GM21526 (cell line): ENCODE results near the gene CHAC1.
"Not testable (repeated sequence)": the region's sequence is repeated elsewhere in the genome, so short reads cannot be mapped to it uniquely, and the experiment has no call there.

Source experiments
- ATAC-seq: cut with Tn5 transposase; IDR thresholded peaks from one replicate; pipeline ENCODE4 v1.9.1; 2021; ENCODE audit warnings: moderate library complexity; ENCODE audit not compliant: unreplicated experiment, low FRiP score

CHAC1 gene

DNA sequence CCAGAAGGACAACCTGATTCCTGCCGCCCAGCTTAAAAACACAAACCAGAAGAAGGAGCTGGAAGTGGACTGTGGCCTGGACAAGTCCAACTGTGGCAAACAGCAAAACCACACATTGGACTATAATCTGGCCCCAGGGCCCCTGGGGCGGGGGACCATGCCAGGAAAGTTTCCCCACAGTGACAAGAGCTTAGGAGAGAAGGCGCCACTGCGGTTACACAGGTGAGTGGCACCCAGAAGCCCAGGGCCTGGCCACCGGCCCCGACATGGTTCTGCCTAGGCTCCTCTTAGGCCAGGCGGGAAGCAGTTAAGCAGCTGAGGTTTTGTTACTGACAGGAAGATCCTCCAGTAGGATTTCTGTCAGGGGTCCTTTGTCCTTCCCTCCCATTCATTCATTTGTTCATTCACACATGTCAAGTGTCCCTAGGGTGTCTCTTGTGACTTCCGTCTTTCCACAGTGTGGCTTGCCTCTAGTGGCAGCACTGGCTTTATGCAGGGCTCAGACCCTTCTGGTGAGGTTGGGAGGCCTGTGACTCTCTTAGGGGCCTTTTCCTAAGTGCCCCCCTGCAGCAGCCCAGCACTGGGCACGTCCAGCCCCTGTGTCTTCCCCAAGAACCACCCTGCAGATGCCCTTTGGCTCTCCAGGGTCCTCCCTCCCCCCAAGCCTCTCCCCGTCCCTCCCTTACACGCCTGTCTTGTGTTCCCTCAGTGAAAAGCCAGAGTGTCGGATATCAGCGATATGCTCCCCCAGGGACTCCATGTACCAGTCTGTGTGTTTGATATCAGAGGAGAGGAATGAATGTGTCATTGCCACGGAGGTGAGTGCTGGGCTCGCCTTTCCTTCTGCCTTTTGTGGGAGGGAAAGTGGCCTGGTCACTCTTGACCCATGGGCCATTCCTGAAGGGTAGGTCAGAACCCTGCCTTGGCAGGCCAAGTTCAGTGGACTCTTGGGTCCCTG is 16.3 kb upstream of the CHAC1 start:
- no peak for ATAC-seq

DNA sequence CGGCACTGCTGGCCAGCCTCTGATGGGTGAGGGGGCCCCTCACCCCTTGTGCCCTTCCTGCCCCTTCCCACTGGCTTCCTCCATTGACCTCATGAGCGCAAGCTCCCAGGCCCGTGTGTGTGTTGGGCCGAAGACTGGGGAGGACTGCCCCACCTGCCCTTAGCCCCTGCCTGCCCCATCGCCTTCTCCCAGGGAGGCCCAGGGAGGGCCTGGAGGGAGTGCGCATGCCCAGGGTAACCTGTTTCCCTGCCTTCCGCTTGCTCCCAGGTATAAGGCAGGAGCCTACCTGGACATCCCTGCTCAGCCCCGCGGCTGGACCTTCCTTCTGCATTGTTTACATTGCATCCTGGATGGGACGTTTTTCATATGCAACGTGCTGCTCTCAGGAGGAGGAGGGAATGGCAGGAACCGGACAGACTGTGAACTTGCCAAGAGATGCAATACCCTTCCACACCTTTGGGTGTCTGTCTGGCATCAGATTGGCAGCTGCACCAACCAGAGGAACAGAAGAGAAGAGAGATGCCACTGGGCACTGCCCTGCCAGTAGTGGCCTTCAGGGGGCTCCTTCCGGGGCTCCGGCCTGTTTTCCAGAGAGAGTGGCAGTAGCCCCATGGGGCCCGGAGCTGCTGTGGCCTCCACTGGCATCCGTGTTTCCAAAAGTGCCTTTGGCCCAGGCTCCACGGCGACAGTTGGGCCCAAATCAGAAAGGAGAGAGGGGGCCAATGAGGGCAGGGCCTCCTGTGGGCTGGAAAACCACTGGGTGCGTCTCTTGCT is 15.3 kb upstream of the CHAC1 start:
- no peak for ATAC-seq

DNA sequence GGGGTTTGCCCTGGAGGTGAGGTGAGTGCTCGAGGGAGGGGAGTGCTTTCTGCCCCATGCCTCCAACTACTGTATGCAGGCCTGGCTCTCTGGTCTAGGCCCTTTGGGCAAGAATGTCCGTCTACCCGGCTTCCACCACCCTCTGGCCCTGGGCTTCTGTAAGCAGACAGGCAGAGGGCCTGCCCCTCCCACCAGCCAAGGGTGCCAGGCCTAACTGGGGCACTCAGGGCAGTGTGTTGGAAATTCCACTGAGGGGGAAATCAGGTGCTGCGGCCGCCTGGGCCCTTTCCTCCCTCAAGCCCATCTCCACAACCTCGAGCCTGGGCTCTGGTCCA is 14.8 kb upstream of the CHAC1 start:
- no peak for ATAC-seq

DNA sequence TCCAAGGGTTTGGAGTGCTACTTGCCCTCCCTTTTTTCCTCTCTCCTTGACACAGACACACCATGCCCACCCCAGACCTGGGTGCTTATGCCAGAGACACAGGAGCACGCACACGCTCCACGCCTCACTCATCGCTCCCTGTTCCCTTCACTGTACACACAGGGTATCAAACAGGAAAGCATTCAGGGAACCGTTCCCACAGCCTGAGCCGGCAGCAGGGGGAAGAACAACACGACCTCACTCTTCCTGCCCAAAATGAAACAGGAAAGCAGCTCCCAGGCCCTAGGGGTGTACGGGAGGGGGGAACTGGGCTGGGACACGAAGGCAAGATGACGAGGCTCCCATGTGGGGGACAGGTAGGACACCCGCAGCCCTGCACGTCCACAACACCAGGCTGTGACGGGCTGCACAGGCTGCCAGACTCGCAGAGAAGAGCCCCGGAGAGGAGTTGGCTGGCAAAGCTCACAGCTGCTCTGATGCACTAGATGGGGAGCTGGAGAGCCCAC is 12.9 kb upstream of the CHAC1 start:
- no peak for ATAC-seq

DNA sequence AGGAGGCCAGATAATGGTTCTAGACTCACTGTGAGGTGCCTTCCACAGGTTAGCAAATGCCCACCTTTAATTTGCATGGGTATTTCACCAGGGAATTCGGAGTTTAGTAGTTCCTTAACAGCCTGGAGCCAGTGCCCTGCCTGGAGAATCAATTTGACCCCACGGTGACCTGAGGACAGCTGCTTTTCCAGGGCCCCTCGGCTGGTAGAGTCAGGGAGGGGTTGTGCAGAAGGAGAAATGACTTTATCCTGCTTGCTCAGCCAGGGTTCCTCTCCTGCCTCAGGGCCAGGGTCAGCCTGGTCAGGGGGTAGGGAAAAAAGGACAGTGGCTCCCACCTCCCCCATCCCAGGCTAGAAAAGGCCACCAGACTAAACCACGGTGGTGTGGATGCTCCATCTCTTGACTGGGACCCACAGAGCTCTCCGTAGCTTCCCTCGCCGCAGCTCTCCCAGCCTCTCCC is 12.2 kb upstream of the CHAC1 start:
- no peak for ATAC-seq

DNA sequence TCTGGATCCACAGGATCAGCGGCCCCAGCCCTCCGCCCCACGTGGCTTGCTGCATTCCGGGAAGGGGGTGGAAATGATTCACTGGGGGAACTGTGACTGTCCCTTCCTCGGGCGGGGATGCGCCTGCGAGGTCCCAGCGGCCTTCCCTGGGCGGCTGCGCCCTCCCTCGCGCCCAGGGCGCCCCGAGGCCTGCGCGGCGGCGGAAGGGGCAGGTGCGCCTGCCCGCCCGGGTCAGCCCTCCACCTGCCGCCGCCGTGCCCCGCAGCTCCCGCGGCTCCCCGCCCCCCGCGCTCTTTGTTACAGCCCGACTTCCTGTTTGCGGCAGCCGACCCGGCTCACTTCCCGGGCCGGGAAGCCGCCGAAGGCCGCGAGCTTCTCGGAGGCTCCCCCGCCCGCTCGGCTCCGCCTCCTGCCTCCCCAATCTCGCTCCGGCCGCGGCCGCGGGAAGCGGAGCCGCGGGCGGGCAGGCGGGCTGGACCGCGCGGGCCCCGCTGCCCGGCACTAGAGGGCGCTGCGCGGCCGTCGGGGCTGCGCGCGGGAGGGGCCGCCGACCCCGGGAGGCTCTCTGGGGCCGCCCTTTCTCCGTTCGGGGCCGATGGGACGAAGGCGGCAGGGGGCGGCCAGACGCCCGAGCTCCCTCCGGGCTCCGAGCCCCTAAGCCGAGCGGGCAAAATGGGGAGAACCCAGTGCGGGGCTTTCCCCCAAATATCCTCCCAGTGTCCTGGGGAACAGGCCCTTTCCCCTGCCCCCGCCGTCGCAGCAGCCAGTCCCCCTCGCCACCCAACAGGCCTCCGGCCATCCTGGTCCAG is 11.5 kb upstream of the CHAC1 start:
- peak; percentile 54 for ATAC-seq

DNA sequence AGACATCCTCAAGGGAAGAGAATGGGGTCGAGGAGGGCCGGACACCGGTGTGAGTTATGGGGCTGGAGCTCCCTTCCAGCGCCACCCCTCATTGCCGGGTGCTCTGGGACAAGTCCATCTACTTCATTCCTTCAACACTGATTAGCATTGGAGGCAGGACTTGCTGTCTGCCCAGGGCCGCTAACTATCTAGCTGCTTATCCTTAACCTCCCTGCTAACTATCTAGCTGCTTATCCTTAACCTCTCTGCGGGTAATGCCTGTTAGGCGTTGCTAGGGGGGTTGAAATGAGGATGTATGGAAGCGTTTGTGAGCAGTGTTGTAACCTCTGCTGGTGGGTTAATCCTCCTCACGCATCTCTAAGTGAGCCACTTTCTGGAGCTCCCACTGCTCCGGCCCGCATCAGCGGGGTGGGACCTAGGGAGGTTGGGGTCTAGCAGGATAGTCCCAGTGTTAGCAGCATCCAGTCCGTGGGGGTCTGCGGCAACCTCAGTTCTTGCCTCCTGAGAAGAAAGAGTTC is 10.9 kb upstream of the CHAC1 start:
- no peak for ATAC-seq

DNA sequence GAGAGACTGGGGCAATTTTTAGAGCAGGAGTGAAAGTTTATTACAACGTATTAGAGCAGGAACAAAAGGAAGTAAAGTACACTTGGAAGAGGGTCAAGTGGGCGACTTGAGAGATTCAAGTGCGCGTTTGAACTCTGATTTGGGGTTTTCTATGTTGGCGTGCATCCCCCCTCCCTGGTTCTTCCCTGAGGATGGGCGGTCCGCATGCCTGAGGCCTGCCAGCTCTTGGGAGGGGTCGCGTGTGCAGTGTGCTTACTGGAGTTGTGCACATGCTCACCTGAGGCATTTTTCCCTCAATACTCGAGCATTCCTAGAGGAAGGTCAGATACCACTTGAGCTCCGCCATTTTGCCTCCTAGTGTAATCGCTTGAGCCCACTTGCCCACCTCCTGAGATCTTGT is 10.4 kb upstream of the CHAC1 start:
- ATAC-seq, result no peak

DNA sequence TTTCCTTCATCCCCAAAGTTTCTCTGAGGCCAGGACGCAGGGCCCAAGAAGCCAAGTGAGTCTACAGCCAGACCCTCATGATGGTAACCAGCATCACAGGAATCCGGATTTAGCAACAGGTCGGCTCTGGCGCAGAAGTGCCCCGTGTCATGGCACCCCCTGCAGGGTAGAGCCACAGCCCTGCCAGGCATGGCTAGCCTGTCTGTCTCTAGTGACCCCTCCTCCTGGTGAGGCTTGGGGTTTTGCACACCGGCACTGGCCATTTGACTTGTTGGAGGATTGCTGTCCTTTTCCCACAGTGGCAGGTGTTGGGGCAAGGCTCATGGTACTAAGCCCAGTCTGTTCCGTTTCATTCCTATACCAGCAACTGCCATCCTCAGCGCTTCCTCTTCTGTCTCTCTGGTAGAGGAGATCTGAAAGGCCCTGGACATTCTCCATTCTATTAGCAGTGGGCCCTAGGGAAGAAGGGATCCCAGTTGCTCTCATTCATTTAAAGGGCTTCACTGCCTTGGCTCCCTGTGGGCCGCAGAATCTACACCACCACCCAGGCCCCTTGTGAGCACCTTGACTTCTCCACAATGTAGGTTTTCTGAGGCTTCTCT is 9.4 kb upstream of the CHAC1 start:
- ATAC-seq, result no peak

DNA sequence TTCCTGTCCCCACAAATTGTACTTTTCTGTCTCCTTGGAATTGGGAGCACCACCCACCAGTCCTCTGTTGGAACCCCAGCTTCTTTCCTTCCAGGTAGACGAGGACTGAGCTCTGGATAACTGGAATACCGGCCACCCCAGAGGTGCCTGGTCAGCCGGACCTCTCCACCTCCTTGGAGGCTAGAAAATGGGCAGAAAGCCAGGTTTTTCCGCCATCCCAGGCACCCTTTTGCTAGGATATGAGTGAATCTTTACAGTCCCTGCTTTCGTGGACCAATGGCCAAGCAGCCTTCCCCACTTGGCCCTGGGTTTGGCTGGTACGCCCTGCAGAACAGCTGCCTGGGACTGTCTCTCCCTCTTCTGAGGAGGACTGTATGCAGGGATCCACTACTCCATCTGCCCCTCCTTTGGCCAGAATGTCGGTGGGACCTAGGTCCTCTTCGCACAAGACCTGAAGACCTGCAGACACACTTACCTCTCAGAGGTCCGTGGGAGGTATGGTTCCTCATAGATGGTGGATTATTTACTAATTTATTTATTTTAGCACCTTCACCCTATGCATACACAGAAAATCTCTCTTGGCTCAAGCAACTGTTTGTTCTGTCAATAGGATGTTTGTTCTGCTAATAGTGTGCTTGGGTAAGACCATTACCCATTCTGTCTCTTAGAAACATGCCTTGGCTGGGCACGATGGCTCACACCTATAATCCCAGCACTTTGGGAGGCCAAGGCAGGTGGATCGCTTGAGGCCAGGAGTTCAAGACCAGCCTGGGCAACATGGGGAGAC is 8.6 kb upstream of the CHAC1 start:
- ATAC-seq, result no peak

DNA sequence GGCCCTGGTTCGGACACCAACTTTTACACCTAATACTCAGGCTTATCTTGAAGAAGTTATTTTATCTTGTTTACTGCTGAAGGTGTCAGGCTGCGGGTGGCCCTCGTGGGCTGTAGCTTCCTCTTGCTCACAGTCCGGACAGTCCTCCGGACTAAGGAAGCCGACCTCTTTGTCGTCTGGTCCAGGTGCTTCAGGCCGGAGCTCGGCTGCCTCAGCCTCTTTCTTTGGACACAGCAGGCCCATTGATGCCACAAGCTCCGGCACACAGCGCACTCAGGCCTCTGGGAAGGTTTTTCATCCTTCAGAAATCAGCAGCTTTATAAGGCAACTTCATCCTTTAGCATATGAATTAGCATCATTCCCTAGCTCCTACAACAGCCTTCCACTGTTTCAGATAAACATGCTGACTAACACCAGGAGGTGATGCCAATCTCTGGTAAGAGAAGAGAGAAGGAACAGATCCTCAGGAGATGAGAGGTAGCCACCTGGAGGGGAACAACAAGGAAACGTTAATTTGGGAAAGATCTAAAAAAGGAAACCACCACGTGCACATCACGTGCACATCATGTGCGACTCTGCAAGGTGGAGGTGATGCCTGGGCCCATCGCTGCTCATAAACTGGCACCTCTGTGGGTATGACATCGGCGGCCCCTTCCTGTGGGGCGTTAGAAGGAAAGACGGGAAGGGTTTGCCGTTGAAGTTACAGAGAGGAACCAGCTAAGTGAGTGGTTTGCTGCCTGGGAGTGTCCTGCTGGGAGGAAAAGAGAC is 4.4 kb upstream of the CHAC1 start:
- no peak for ATAC-seq

DNA sequence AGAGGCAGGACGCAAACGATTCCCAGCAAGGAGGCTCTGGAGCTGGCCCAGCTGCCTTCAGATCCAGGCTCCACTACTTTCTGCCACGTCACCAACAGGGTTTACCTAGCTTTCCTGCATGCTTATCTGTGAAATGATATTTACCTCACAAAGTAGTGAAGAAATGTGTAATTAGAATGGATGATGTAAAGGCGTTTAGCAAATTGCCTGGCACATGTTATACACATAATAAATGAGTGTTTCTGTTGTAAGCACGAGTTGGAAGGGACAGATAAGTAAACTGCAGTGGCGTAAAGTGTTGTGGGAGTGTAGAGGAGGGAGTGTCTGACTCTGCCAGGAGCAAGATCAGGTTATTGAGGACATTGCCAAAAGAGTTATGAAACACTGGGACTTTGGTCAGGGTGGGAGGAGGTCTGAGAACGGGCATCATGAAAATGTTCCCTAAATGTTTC is 3.5 kb upstream of the CHAC1 start:
- no peak for ATAC-seq

DNA sequence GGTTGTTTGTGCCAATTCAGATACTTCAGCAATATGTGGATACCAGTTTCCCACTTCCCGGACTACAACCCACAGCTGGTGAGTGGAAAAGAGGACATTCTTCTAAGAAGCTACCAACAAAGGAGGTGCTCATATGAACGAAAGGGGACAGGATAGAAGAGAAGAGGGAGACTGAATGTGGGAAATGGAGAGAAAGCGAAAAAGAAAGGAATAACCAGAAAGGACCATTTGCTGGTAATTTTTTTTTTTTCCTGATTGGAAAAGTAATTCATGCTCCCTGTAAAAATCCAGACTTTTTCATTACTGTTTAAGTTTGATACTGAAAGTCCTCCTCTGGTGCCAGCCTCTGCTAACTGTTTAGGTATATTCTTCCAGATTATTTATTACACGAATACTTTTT is 1.5 kb upstream of the CHAC1 start:
- no peak for ATAC-seq

DNA sequence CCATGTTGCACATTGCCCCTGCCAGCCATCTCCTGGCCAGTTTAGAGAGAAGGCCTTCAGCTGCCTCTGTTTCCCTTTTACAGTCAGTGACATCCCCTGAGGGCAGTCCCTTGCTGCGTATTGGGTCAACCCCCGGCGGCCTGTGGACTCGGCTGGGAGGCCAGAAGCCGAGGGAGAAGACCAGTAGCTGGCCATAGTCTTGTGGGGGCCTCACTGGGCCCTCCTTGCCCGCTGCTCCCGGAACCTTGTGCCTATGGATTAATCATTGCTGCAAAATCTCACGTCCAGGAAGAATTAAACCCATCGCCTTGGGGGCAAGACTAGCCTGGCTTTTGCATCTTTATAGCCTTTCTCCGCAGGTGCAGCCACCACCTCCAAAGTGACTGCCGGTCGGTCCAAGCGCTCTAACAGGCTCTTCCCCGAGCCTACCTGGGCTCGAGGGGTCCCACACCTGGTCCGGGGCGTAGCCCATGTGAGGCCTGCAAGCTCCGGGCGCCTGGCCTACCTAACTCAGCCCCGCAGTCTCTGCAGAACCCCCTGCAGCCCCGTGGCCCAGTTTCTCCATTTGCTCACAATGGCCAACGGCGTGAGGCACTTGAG is 870 bp upstream of the CHAC1 start:
- ATAC-seq, result no peak

DNA sequence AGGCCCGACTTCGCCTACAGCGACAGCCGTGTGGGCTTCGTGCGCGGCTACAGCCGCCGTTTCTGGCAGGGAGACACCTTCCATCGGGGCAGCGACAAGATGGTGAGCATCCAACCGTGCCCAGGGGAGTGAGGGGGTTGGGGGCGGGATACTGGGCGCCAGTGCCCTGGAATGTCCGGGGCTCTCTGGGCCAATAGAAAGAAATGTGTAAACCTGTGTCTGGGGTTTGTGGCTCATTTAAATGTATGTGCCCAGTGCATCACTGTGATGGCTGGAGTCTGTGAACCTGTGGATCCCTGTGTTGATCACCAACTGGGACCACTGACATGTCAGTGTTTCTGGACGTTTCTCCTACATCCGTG is 423 bp downstream of the CHAC1 start:
- ATAC-seq, result no peak

DNA sequence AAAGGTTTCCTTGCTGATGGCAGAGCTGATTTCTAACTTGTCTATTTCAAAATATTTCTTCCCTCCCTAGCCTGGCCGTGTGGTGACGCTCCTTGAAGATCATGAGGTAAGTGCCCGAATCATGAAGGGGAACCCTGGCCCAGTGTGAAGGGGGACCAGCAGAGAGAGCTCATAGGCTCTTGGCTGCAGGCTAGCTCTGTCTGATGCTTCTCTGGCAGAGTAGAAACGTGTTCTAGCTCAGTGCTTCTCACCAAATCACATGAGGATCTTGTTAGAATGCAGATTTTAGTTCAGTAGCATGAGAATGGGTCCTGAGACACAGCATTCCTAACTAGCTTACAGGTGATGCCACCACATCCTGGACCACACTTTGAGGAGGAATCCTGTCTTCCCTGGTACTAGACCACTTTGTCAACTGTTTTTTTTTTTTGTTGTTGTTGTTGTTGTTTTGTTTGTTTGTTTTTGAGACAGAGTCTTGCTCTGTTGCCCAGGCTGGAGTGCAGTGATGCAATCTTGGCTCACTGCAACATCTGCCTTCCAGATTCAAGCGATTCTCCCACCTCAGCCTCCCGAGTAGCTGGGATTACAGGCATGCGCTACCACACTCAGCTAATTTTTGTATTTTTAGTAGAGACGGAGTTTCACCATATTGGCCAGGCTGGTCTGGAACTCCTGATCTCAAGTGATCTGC is 1.0 kb downstream of the CHAC1 start:
- ATAC-seq, result not testable (repeated sequence)

DNA sequence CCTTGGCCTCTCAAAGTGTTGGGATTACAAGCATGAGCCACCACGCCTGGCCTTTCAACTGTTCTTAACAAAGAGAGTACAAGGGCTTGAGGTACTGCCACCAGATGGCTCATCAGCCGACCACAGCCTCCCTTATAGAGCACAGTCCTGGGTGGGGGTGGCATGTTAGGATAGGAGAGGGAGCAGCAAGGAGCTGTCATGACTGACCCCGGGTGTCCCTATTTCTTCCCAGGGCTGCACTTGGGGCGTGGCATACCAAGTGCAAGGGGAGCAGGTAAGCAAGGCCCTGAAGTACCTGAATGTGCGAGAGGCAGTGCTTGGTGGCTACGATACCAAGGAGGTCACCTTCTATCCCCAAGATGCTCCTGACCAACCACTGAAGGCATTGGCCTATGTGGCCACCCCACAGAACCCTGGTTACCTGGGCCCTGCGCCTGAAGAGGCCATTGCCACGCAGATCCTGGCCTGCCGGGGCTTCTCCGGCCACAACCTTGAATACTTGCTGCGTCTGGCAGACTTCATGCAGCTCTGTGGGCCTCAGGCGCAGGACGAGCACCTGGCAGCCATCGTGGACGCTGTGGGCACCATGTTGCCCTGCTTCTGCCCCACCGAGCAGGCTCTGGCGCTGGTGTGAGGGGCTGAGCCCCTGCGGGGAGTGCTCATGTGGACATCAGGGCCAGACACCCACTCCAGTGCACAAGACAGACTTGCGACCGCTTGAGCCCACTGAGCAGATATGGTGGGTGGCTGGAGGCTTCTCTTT is 2.1 kb downstream of the CHAC1 start:
- no peak for ATAC-seq
